GM10847 (cell line): ENCODE results near the gene MED23.

ENCODE experiments used
- POLR2A ChIP-seq: IDR thresholded peaks from 2 replicates; pipeline ENCODE4 v1.6.1; 2011; ENCODE audit not compliant: insufficient read length; ENCODE audit errors: extremely low read depth

The MED23 gene

GRCh38 chr6:131615275-131615674, 12.8 kb downstream of the MED23 start:
- no peak for TF ChIP-seq POLR2A

- TF ChIP-seq POLR2A = no peak
These were observed 14.6 kb downstream of the MED23 start for GRCh38 chr6:131613296-131613925.

- no peak for TF ChIP-seq POLR2A
These were observed 25.2 kb downstream of the MED23 start for GRCh38 chr6:131602781-131603312.

GRCh38 chr6:131600716-131601115, 27.3 kb downstream of the MED23 start:
- TF ChIP-seq POLR2A = no peak

- TF ChIP-seq POLR2A = no peak
These were observed 30.6 kb downstream of the MED23 start for GRCh38 chr6:131597446-131597845.

GRCh38 chr6:131594074-131594473, 34.0 kb downstream of the MED23 start:
- TF ChIP-seq POLR2A = no peak

GRCh38 chr6:131592935-131593334, 35.1 kb downstream of the MED23 start:
- TF ChIP-seq POLR2A = no peak

- TF ChIP-seq POLR2A = no peak
These were observed 39.4 kb downstream of the MED23 start for GRCh38 chr6:131588643-131589042.

- TF ChIP-seq POLR2A = no peak
These were observed 40.1 kb downstream of the MED23 start for GRCh38 chr6:131587909-131588308.

- no peak for TF ChIP-seq POLR2A
These were observed 41.5 kb downstream of the MED23 start for GRCh38 chr6:131586543-131586942.

GRCh38 chr6:131581523-131581922, 46.5 kb downstream of the MED23 start:
- TF ChIP-seq POLR2A = no peak

GRCh38 chr6:131575834-131576478, 52.1 kb downstream of the MED23 start:
- TF ChIP-seq POLR2A = no peak

- TF ChIP-seq POLR2A = no peak
These were observed 53.4 kb downstream of the MED23 start for GRCh38 chr6:131574686-131575085.

GRCh38 chr6:131574133-131574532, 53.9 kb downstream of the MED23 start:
- TF ChIP-seq POLR2A = no peak

- TF ChIP-seq POLR2A = no peak
These were observed 55.2 kb downstream of the MED23 start, which contains the start of gene ARG1 for GRCh38 chr6:131572686-131573415. TSS of gene ARG1 (plus strand) at chr6:131573226. CDS start at chr6:131573283, 57 bp downstream.

GRCh38 chr6:131568726-131569125, 59.3 kb downstream of the MED23 start:
- no peak for TF ChIP-seq POLR2A
